HUES6 (cell line): ENCODE data around the gene TBRG1.

Experiments
- H3K27ac ChIP-seq: 2 replicates; pipeline ENCODE4 v1.7.0; 2013; ENCODE audit warnings: low read depth, mild to moderate bottlenecking, low read length, inconsistent platforms
- H3K27me3 ChIP-seq: 2 replicates; pipeline ENCODE4 v1.6.1; 2013; ENCODE audit warnings: low read length; ENCODE audit not compliant: control insufficient read depth, insufficient read depth
- H3K36me3 ChIP-seq: 2 replicates; pipeline ENCODE4 v1.6.1; 2013; ENCODE audit warnings: low read length; ENCODE audit not compliant: control insufficient read depth, insufficient read depth
- H3K4me1 ChIP-seq: 2 replicates; pipeline ENCODE4 v1.6.1; 2013; ENCODE audit warnings: low read length; ENCODE audit not compliant: control insufficient read depth, insufficient read depth
- H3K4me3 ChIP-seq: 2 replicates; pipeline ENCODE4 v1.5.1; 2013; ENCODE audit warnings: low read depth, low read length
- H3K9ac ChIP-seq: one replicate; pipeline ENCODE4 v1.6.1; 2013; ENCODE audit warnings: mild to moderate bottlenecking, low read length
- H3K9me3 ChIP-seq: 2 replicates; pipeline ENCODE4 v1.6.1; 2013; ENCODE audit warnings: low read depth, low read length; ENCODE audit not compliant: control insufficient read depth, insufficient read depth

Gene TBRG1

GRCh38 chr11:124681421-124681820 is 58.8 kb downstream of the TBRG1 start:
- peaks cover 19% of the 10 kb centered on the region for H3K9me3 ChIP-seq
- no peak overlapping the region for H3K27ac ChIP-seq
- no peak overlapping the region for H3K4me3 ChIP-seq
- H3K9ac ChIP-seq: no peak overlapping the region
- H3K36me3 ChIP-seq: no peaks in the 10 kb centered on the region
- no peaks in the 10 kb centered on the region for H3K4me1 ChIP-seq
- no peaks in the 10 kb centered on the region for H3K27me3 ChIP-seq

- H3K4me3 ChIP-seq: no peak overlapping the region
- H3K9me3 ChIP-seq: peaks cover 19% of the 10 kb centered on the region
- no peaks in the 10 kb centered on the region for H3K36me3 ChIP-seq
- H3K4me1 ChIP-seq: no peaks in the 10 kb centered on the region
- no peak overlapping the region for H3K9ac ChIP-seq
- no peak overlapping the region for H3K27ac ChIP-seq
- H3K27me3 ChIP-seq: no peaks in the 10 kb centered on the region
Measured at GRCh38 chr11:124682443-124682842, 59.8 kb downstream of the TBRG1 start.
